SH-SY5Y (cell line): ENCODE data around the gene EFHC2.

Experiments used
- GATA2 ChIP-seq: IDR thresholded peaks from 2 replicates; pipeline ENCODE4 v1.6.1; 2011; ENCODE audit warnings: mild to moderate bottlenecking, low read depth, low read length
- GATA3 ChIP-seq: IDR thresholded peaks from 2 replicates; pipeline ENCODE4 v1.6.1; 2011; ENCODE audit warnings: low read depth, mild to moderate bottlenecking, low read length, moderate library complexity

Gene EFHC2

GRCh38 chrX:44225667-44226066 is 117.8 kb downstream of the EFHC2 start:
- TF ChIP-seq GATA2 = no peak

- TF ChIP-seq GATA2 (no peak), GATA3 (no peak)
Measured at GRCh38 chrX:44224760-44225159, 118.7 kb downstream of the EFHC2 start.

- TF ChIP-seq GATA2 (no peak), GATA3 (no peak)
Measured at GRCh38 chrX:44223150-44223549, 120.3 kb downstream of the EFHC2 start.

GRCh38 chrX:44218465-44218864 is 125.0 kb downstream of the EFHC2 start:
- TF ChIP-seq GATA3 (no peak), GATA2 (no peak)

- TF ChIP-seq GATA2 = no peak
- no peak for TF ChIP-seq GATA3
Measured at GRCh38 chrX:44216171-44216570, 127.3 kb downstream of the EFHC2 start.

GRCh38 chrX:44203791-44204190 is 139.7 kb downstream of the EFHC2 start:
- TF ChIP-seq GATA2 = no peak
- no peak for TF ChIP-seq GATA3

GRCh38 chrX:44202596-44202995 is 140.9 kb downstream of the EFHC2 start:
- TF ChIP-seq GATA2 (no peak), GATA3 (no peak)

GRCh38 chrX:44189116-44189515 is 154.4 kb downstream of the EFHC2 start:
- TF ChIP-seq GATA2 = no peak
- no peak for TF ChIP-seq GATA3

- TF ChIP-seq GATA2 (no peak), GATA3 (no peak)
Measured at GRCh38 chrX:44183329-44183728, 160.1 kb downstream of the EFHC2 start.

- TF ChIP-seq GATA2 (no peak), GATA3 (no peak)
Measured at GRCh38 chrX:44178274-44179053, 165.0 kb downstream of the EFHC2 start.

- TF ChIP-seq GATA3 (no peak), GATA2 (no peak)
Measured at GRCh38 chrX:44175455-44175854, 168.0 kb downstream of the EFHC2 start.

- TF ChIP-seq GATA3 = no peak
- TF ChIP-seq GATA2 = no peak
Measured at GRCh38 chrX:44174061-44174460, 169.4 kb downstream of the EFHC2 start.

- TF ChIP-seq GATA2 = no peak
- TF ChIP-seq GATA3 = no peak
Measured at GRCh38 chrX:44173219-44173618, 170.3 kb downstream of the EFHC2 start.

- TF ChIP-seq GATA2 (no peak), GATA3 (no peak)
Measured at GRCh38 chrX:44167116-44167515, 176.4 kb downstream of the EFHC2 start.

- TF ChIP-seq GATA3 (no peak), GATA2 (no peak)
Measured at GRCh38 chrX:44162964-44163475, 180.5 kb downstream of the EFHC2 start.
